IPS-18c (cell line): ENCODE data around the gene PRKAG3.
A peak's percentile ranks its signal among the peaks of the same experiment; 100 is the strongest.
"Not testable (repeated sequence)": the region's sequence is repeated elsewhere in the genome, so short reads cannot be mapped to it uniquely, and the experiment has no call there.

ENCODE experiments used
- H3K4me3 ChIP-seq: 2 replicates; pipeline ENCODE4 v1.7.0; 2013; ENCODE audit warnings: low read depth, mild to moderate bottlenecking, low read length, moderate library complexity; ENCODE audit not compliant: insufficient read depth
- H3K9me3 ChIP-seq: one replicate; pipeline ENCODE4 v1.6.1; 2013; ENCODE audit warnings: mild to moderate bottlenecking, low read length, moderate library complexity; ENCODE audit not compliant: control insufficient read depth, insufficient read depth

The PRKAG3 gene

DNA sequence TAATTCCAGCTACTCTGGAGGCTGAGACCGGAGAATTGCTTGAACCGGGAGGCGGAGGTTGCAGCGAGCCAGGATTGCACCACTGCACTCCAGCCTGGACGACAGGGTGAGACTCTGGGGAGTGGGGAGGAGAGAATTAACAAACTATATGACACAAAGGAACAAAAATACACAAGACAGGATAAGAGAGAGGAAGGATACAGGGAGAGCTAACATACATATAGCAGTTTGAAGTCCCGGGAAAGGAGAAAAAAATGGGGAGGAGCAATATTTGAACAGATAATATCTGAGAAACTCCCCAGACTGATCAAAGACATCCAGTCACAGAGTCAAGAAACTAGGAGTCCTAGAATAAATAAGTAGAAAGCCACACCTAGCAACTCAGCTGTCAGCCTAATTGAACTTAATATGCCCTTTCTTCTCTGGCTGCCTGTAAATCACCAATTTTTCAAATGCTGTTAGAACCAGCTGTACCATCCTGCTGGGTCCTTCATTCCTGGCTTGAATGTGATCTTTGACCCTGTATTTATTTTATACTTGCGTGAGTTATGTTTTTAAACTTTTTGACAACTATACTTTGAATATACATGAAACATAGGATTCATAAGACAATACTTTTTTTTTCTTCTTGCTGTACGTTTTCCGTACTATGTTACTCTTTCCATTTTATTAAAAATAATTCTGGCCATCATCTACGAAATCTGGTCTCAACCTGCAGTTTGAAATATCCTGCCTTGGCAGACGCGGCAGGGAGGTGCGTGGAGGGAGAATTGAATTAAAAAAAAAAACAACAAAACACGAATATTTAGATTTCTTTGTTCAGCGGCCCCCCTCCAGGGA lies 50.5 kb downstream of the PRKAG3 start:
- Histone ChIP-seq H3K9me3 (no peaks in the 10 kb centered on the region), H3K4me3 (peak overlapping the region; percentile 83)

DNA sequence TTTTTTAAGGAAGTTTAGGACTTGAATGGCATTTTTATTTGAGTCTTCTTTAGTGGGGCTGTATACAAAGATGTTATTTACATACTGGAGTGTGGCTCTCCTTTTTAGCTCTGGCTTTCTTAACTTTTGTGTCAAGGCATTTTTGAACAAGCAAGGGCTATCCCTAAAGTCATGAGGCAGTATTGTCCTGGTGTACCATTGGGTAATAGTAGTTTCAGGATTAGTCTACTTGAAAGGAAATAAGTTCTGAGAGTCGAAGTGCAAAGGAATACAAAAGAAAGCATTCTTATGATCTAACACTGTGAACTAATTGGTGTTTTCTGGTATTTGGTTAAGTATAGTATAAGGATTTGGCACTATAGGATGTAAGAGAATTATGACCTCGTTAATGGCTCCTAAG lies 51.6 kb downstream of the PRKAG3 start:
- no peak overlapping the region for H3K4me3 ChIP-seq
- no peaks in the 10 kb centered on the region for H3K9me3 ChIP-seq

DNA sequence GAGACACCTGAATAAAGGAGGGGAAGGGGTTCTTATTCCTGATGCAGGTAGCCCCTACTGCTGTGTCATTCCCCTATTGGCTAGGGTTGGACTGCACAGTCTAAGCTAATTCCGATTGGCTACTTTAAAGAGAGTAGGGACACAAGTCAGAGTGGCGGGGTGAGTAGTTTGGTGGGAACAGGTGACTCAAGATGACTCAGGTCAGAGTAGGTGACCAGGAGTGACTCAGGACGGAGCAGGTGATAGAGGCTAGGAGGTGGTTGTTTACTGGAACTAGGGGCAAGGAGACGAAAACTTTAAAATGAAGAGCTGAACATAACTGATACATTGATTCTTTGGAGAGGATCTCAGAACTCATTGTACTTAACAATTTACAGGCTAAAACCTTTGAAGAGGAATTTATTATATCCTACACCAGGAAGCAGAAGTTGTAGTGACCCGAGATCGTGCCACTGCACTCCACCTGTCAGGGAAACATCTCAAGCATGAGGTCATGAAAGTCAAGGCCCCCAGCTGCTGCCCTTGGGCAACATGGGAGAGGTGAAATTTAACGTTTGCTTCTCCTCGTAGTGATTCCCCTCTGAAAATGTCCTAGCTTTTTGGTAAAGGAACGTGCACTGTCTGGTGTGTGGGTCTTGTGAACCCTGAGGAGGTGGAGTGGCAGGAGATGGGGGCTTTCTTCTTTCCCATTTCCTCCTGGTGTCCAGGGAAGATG lies 54.2 kb downstream of the PRKAG3 start:
- H3K4me3 ChIP-seq, result no peak overlapping the region
- no peaks in the 10 kb centered on the region for H3K9me3 ChIP-seq

DNA sequence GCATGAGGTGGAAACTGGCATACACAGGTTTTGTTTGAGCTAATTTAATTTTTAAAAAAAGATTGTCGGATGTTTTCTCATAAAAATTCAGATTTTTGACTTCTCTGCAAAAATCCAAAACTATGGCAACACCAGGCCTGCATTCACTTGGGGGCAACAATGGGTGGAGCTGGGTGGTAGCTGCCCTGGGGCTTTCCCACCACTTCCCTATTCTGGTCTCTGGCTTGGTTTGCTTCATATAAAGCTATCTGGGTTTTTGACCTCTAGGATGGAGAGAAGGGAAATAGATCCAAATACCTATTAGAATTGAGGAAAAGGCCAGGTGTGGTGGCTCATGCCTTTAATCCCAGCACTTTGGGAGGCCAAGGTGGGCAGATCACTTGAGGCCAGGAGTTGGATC lies 55.1 kb downstream of the PRKAG3 start:
- Histone ChIP-seq H3K4me3 (no peak overlapping the region), H3K9me3 (no peaks in the 10 kb centered on the region)

DNA sequence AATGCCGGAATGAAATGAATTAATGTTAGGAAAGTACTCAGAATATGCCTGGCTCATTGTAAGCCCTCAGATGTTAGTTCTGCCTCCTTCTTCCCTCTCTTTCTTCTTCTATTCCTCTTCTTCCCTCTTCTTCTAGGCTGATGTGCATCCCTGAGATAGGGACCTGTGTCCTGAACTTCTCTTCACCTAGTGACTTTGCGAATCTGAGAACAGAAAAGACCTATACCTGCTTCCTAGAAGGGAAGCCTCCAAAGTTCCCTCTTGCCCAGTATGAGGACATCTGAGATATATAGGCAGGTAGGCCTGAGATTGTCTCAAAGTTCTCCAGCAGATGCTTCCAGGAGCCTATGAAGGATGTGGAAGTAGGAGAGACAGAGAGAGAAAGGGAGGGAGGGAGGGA lies 57.7 kb downstream of the PRKAG3 start:
- H3K9me3 ChIP-seq, result no peaks in the 10 kb centered on the region
- no peak overlapping the region for H3K4me3 ChIP-seq

DNA sequence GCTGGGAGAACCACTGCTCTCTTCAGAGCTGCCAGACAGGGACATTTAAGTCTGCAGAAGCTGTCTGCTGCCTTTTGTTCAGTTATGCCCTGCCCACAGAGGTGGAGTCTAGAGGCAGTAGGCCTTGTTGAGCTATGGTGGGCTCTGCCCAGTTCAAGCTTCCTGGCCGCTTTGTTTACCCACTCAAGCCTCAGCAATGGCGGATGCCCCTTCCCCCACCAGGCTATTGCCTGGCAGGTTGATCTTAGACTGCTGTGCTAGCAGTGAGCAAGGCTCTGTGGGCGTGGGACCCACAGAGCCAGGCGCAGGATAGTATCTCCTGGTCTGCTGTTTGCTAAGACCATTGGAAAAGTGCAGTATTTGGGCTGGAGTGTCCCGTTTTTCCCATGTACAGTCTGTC lies 58.8 kb downstream of the PRKAG3 start:
- not testable (repeated sequence) for H3K9me3 ChIP-seq, H3K4me3 ChIP-seq
